Effector memory CD8-positive, alpha-beta T cell (primary cell): ENCODE measurements around the gene FRG2B.
"Not testable (repeated sequence)": the region's sequence is repeated elsewhere in the genome, so short reads cannot be mapped to it uniquely, and the experiment has no call there.

Experiments
- ATAC-seq: fragments of 150-1000 bp; cut with Tn5 transposase; replicated peaks from 2 replicates; pipeline ENCODE4 v1.10.0; 2021; ENCODE audit warnings: mild to moderate bottlenecking, moderate library complexity
- DNase-seq, 3 experiments: peaks; one replicate each; pipeline ENCODE4 v3.0.0; 2021
- H3K27ac Mint-ChIP-seq, 2 donors: one replicate each; pipeline ENCODE4 v1.8.0; 2022; ENCODE audit warnings: mild to moderate bottlenecking in 2 of 2, mixed read lengths in 2 of 2, moderate library complexity in 2 of 2
- H3K27me3 Mint-ChIP-seq, 2 donors: one replicate each; pipeline ENCODE4 v1.8.0; 2022; ENCODE audit warnings: mixed read lengths in 2 of 2
- H3K36me3 Mint-ChIP-seq: one replicate; pipeline ENCODE4 v1.8.0; 2022; ENCODE audit warnings: mild to moderate bottlenecking, moderate library complexity, mixed read lengths; ENCODE audit not compliant: insufficient read depth
- H3K4me1 Mint-ChIP-seq, 2 donors: one replicate each; pipeline ENCODE4 v1.8.0; 2022; ENCODE audit warnings: low read depth in 2 of 2, mixed read lengths in 2 of 2
- H3K4me3 Mint-ChIP-seq, 2 donors: one replicate each; pipeline ENCODE4 v1.8.0; 2022; ENCODE audit warnings: mild to moderate bottlenecking in 2 of 2, mixed read lengths in 2 of 2, moderate library complexity in 2 of 2
- H3K9me3 Mint-ChIP-seq, 2 donors: one replicate each; pipeline ENCODE4 v1.8.0; 2022; ENCODE audit warnings: mixed read lengths in 2 of 2
- total RNA-seq, 9 experiments: gene quantifications; one replicate each; lab custom pipeline; 2026; lab: John Stamatoyannopoulos, UW

FRG2B gene
- total RNA-seq, result 0 to 0.21 (median 0.07) reads per million in 9 experiments

DNA sequence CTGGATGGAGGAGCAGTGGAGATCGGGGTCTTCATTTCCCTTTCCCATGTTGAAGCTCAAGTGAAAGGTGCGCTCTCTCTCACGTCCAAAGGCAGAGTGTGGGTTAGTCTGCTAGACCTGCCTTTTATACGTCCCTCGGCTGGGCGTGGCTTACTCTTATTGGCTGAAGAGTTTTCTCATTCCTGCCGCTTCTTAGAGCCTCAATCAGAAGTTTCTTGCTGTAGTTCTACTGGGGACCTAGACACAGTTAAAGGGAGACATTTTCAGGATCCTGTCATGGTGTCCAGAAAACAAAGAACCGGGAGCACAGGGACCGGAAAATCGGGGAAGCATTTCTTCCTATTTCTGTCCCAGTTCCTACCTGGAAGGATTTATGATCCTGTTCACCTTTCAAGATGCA lies at the start of gene FRG2B:
Gene FRG2B, minus strand, starts transcription at position 101 of the 400 bp plus-strand sequence. Its CDS starts 53 bp downstream, at position 48.
- ATAC-seq, H3K9me3 Mint-ChIP-seq, H3K4me1 Mint-ChIP-seq, H3K36me3 Mint-ChIP-seq, H3K27ac Mint-ChIP-seq, DNase-seq, H3K4me3 Mint-ChIP-seq: not testable (repeated sequence)
- H3K27me3 Mint-ChIP-seq, result peaks cover 10 to 13% of the 10 kb centered on the region in 2 donors

DNA sequence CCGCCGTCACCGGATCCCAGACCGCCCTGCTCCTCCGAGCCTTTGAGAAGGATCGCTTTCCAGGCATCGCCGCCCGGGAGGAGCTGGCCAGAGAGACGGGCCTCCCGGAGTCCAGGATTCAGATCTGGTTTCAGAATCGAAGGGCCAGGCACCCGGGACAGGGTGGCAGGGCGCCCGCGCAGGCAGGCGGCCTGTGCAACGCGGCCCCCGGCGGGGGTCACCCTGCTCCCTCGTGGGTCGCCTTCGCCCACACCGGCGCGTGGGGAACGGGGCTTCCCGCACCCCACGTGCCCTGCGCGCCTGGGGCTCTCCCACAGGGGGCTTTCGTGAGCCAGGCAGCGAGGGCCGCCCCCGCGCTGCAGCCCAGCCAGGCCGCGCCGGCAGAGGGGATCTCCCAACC lies 40.9 kb upstream of the FRG2B start:
- not testable (repeated sequence) for ATAC-seq, H3K4me1 Mint-ChIP-seq, H3K36me3 Mint-ChIP-seq, DNase-seq, H3K4me3 Mint-ChIP-seq, H3K27ac Mint-ChIP-seq, H3K9me3 Mint-ChIP-seq
- H3K27me3 Mint-ChIP-seq, result peaks cover 14 to 15% of the 10 kb centered on the region in 2 donors

DNA sequence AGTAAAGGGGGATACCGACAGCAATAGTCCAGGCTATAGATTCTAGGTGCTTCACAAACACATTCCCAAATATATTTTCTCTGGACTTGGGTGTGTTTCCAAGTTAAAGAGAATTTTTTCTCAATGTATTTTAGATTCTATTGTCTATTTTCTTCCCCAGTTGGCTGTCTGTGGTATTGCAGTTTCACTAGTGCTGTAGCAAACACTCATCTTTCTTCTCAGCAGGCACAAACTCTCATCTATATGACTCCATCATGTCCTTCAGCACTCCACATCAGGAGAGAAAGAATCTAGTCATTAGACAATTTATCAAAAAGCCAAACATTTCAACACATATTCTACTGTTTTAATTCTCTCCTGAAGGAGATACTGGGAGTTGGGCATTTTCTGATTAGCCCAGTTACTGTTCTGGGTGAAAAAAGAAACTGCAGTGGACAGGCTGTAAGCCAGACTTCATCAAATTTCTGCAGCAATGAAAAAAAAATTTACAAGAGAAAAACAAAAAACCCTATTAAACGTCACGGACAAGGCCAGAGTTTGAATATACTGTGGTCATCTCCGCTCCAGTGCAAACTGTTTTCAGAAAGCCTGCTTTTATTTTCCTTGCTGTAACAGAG lies 37.1 kb upstream of the FRG2B start:
- H3K4me3 Mint-ChIP-seq, DNase-seq, H3K4me1 Mint-ChIP-seq, H3K27ac Mint-ChIP-seq, H3K36me3 Mint-ChIP-seq, ATAC-seq, H3K9me3 Mint-ChIP-seq: not testable (repeated sequence)
- peaks cover 15 to 23% of the 10 kb centered on the region in 2 donors for H3K27me3 Mint-ChIP-seq

DNA sequence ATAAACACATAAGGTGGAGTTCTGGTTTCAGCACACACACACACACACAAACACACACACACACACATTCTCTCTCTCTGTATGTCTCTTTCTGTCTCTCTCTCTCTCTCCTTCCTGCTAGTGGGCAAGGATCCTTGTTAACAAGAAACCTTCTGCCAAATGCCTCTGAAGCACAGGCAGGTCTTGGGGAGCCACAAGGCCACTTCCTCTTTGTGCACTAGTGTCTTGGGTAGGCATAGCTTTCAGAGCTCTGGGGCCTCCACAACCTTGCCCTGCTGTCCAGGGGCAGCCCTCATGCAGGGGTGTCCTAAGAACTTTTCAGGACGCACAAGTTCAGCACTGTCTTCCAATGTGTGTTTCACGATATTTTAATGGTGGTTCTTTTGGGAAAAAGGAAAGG lies 34.5 kb upstream of the FRG2B start:
- H3K36me3 Mint-ChIP-seq, H3K9me3 Mint-ChIP-seq, H3K4me1 Mint-ChIP-seq, DNase-seq, ATAC-seq, H3K4me3 Mint-ChIP-seq: not testable (repeated sequence)
- Mint-ChIP-seq H3K27me3 (peaks cover 15 to 23% of the 10 kb centered on the region in 2 donors), H3K27ac (peak overlapping the region in 1 of 2 donors; percentile 22)

DNA sequence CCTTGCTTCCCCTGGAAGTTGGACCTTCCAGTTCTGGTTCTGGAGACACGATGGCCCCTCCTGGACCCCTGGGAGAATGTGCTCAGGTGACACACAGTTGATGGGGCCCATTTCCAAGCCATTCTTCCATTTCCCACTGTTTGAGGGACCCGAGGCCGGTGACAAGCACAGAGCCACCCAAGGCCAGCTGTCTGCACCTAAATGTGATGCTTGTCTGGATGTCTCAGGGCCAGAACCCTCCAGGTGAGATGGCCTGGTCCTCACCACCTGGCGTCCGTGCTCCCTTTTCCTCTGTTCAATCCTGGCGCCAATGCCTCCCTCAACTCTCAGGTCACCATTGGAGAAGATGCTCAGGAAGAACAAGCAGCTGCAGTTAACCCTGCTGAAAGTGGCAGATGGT lies 33.9 kb upstream of the FRG2B start:
- peaks cover 15 to 23% of the 10 kb centered on the region in 2 donors for H3K27me3 Mint-ChIP-seq
- H3K27ac Mint-ChIP-seq, H3K9me3 Mint-ChIP-seq, H3K36me3 Mint-ChIP-seq, ATAC-seq, H3K4me1 Mint-ChIP-seq, H3K4me3 Mint-ChIP-seq, DNase-seq: not testable (repeated sequence)

DNA sequence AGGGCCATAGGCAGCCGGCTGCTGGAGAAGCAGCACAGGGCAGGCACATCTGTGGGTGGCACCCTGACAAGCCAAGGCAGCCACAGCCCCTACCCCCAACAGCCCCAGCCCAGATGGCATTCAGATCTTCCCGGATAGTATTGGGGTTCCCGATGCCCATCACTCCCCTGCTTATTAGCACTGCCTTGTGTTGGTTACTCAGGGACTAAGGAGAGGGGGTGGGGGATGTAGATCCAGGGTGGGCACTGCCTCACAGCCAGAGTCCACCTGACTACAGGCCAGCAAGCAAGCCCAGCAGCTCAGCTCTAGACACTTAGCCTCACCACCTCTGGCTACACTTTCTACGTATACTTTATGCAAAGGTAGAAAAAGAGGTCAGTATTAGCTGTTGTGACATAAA lies 30.7 kb upstream of the FRG2B start:
- not testable (repeated sequence) for H3K9me3 Mint-ChIP-seq, H3K27ac Mint-ChIP-seq, ATAC-seq, H3K4me3 Mint-ChIP-seq, H3K36me3 Mint-ChIP-seq, DNase-seq, H3K4me1 Mint-ChIP-seq, H3K27me3 Mint-ChIP-seq

DNA sequence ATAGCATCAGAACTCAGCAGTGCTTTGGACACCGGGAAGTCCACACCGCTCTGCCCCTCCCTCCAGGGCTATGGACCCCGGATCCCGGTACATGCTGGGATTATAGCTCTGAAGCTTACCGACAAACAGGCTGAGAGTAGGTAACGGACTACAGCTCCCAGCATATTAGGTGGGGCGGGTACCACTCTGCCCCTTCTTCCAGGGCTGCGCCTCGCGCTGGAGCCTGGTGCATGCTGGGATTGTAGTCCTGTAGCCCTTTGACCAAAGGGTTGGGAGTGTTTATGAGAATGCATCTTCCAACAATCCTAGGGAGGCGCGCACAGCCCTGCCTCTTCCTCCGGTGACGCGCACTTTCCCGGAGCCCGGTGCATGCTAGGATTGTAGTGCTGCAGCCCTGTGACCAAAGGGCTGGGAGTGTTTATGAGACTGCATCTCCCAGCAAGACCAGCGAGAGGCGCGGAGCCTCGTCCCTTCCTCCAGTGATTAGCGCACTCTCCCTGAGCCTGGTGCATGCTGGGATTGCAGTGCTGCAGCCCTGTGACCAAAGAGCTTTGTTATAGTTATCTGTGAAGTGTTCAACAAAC lies 22.4 kb upstream of the FRG2B start:
- H3K36me3 Mint-ChIP-seq, H3K27ac Mint-ChIP-seq, H3K27me3 Mint-ChIP-seq, ATAC-seq, H3K9me3 Mint-ChIP-seq, H3K4me1 Mint-ChIP-seq, DNase-seq: not testable (repeated sequence)
- peak overlapping the region in 1 of 2 donors; percentile 14 for H3K4me3 Mint-ChIP-seq

DNA sequence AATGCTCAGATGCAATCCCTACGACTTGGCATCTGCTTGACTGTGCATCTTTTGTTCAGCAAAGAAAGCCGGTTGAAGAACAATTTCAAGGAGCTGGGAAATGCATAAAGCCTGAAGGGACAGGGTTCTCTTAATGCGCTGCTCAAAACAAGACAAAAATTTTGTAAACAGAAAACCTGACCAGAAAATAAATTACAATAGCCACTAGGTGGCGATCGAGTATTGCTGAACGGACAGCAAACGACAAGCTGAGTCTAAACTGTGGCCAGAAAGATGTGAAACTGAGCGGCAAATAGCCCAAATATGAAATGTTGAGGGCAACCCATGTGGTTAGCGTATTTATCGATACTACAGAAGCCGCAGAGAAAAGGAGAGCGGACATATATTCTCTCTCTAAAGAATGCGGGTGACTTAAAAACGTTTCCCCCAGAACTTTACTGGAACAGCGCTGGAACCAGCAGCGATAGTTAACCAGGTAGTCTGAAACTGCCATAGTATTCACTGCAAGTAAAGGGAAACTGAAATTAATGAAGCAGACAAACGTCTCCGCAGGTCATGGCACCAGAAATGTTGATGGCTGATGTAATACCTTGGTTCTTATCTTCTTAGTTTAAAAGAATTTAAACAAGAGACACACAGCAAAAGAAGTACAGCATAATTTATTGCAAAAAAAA lies 20.6 kb upstream of the FRG2B start:
- not testable (repeated sequence) for H3K4me3 Mint-ChIP-seq, H3K27ac Mint-ChIP-seq

DNA sequence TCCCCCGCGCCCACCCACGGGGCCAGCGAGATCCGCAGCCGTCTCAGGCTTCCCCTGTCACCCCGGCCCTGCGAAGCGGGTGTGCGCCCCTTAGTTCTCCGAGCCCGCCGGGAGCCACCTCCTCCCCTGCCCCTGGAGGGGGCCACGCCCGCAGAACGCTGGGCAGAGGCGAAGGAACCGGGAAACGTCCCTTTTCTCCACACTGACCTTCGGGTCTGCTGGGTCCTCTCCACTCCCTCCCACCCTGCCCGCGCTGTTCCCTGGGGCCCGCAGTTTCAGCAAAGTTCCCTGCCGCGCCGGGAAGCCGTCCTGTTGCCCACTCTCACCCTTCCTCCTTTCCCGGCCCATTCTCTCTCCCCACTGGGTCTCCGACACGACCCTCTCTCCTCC lies 11.2 kb upstream of the FRG2B start:
- not testable (repeated sequence) for H3K27ac Mint-ChIP-seq, H3K4me1 Mint-ChIP-seq, ATAC-seq, H3K27me3 Mint-ChIP-seq, DNase-seq, H3K36me3 Mint-ChIP-seq, H3K9me3 Mint-ChIP-seq
- peak overlapping the region; percentile 48 to 65 for H3K4me3 Mint-ChIP-seq

More for the DNA sequence above, 20.6 kb upstream of the FRG2B start:
- DNase-seq, result peak in 1 of 3 experiments; percentile 31
- H3K4me1 Mint-ChIP-seq, H3K9me3 Mint-ChIP-seq, H3K27me3 Mint-ChIP-seq, H3K36me3 Mint-ChIP-seq: not testable (repeated sequence)
- peak; percentile 71 for ATAC-seq

DNA sequence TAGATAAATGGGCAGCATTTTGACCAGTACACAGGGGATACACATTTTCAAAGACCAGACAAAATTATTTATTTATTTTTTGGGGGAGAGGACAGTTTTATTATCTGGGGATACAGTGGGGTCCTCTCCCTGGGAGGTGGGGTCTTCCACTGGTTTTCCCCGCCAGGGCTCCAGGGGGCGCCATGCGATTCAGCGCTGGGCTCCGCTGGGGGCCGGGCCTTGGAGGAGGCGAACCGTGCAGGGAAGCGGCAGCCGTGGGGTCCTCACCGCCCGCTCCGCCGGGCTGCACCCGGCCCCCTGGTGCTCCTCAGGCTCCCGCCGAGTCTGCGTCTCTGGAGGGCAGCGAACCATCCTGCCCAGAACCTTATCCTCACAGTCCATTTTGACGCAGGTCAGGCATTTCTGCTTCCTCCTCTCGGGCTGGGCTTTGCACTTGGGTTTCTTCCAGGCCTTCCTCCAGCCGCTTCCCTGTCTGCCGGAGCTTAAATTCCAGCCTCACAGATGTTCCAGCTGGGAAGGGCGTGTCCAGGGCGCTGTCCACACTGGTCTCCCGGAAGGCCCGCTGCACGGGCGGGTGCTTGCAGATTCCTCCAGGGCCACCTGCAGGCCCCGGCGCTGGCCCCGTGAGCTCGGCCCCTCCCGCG lies 10.7 kb upstream of the FRG2B start:
- H3K9me3 Mint-ChIP-seq, H3K4me1 Mint-ChIP-seq, H3K27ac Mint-ChIP-seq, H3K27me3 Mint-ChIP-seq, H3K36me3 Mint-ChIP-seq, DNase-seq: not testable (repeated sequence)
- H3K4me3 Mint-ChIP-seq, result peak overlapping the region; percentile 38 to 61
- peak; percentile 55 for ATAC-seq

DNA sequence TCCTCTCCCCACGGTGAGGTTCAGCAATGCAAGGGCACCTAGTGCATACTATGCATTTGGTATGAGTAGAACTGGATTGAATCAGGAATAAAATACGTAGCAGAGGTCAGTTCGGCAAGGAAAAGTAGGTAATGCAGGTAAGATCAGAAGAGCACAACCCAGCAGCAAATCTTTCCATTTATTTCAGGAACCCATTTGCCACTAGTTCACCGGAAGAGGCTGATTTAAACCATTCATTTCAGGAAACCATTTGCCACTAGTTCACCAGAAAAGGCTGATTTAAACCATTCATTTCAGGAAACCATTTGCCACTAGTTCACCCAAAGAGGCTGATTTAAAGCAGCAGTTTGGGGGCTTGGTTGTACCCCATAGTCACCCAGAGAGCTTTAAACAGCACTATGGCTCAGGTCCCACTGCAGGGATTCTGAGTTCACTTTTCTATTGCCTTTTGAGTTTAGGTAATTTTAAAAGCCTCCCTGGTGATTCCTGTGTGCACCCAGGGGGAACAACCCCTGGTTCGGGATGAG lies 4.2 kb upstream of the FRG2B start:
- not testable (repeated sequence) for H3K4me1 Mint-ChIP-seq, H3K36me3 Mint-ChIP-seq, H3K4me3 Mint-ChIP-seq, ATAC-seq, H3K27me3 Mint-ChIP-seq, H3K9me3 Mint-ChIP-seq, H3K27ac Mint-ChIP-seq, DNase-seq

DNA sequence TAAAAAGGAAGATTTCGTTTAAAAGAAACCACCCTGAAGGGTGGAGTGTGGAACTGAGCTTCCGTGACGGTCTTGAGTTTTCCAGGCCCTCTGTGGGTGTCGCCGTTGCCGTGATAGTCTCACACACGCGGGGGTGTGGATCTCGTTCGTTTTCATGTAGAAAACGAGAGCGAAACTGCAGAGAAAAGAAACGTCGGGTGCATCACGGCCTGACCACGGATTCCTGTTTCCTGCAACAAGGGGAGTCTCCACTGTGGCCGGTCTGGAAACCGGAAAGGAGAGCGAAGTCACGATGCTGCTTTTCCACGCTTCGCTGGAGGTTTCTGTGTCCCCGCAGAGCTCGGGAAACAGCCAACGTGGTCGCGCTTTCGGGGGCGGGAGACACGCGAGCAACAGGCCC lies 4.1 kb downstream of the FRG2B start:
- DNase-seq, H3K36me3 Mint-ChIP-seq, H3K9me3 Mint-ChIP-seq, H3K27ac Mint-ChIP-seq, H3K4me1 Mint-ChIP-seq: not testable (repeated sequence)
- ATAC-seq, result peak; percentile 10
- Mint-ChIP-seq H3K27me3 (peaks cover 31 to 33% of the 10 kb centered on the region in 2 donors), H3K4me3 (peak overlapping the region; percentile 17 to 22)

DNA sequence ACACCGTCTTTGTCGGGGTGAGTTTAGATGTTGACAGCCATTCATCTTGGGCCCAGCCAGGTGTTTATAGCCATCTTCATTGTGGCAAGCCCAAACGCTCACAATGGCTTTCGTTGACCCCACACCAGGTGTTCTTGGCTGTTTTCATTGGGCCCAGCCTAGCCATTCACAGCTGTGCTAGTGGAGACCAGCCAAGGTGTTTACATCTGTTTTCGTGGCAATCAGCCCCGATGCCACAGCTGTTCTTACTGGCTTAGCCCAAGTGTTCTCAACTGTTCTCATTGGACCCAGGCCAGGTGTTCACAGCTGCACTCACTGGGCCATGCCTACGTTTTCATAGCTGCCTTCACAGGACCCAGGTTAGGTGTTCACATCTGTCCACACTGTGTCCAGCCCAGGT lies 7.7 kb downstream of the FRG2B start:
- H3K27me3 Mint-ChIP-seq, result peaks cover 31 to 33% of the 10 kb centered on the region in 2 donors
- DNase-seq (no peak), ATAC-seq (no peak)
- H3K36me3 Mint-ChIP-seq, result no peaks in the 10 kb centered on the region
- no peak overlapping the region for H3K27ac Mint-ChIP-seq
- H3K4me1 Mint-ChIP-seq, result peaks cover 1 to 4% of the 10 kb centered on the region in 2 donors
- no peak overlapping the region for H3K4me3 Mint-ChIP-seq
- H3K9me3 Mint-ChIP-seq, result no peaks in the 10 kb centered on the region
